Fibroblast of lung (primary cell): ENCODE data around the gene CASQ1. TPM values are rescaled to one million over a fixed set of nuclear protein-coding genes. Genes with fewer than 3 reads are reported as not detected.

ENCODE experiments used
- DNase-seq, 2 donors: peaks; one replicate each; pipeline versions ENCODE4 v3.0.0 to v3.0.0-alpha.2; 2010; ENCODE audit warnings: low read depth in 2 of 2
- H2AFZ ChIP-seq: 2 replicates; pipeline ENCODE4 v1.5.1; 2012; ENCODE audit warnings: low read length, control low read depth, inconsistent platforms
- H3K27ac ChIP-seq: 2 replicates; pipeline ENCODE4 v1.5.1; 2011; ENCODE audit warnings: low read length, control low read depth; ENCODE audit not compliant: insufficient read depth
- H3K27me3 ChIP-seq: 2 replicates; pipeline ENCODE4 v1.5.1; 2011; ENCODE audit warnings: mild to moderate bottlenecking, low read length; ENCODE audit not compliant: control insufficient read depth, insufficient read depth
- H3K36me3 ChIP-seq: 2 replicates; pipeline ENCODE4 v1.5.1; 2011; ENCODE audit warnings: low read length; ENCODE audit not compliant: control insufficient read depth, insufficient read depth
- H3K4me1 ChIP-seq: 2 replicates; pipeline ENCODE4 v1.5.1; 2011; ENCODE audit warnings: low read length; ENCODE audit not compliant: control insufficient read depth, insufficient read depth; ENCODE audit errors: extremely low read depth
- H3K4me2 ChIP-seq: 2 replicates; pipeline ENCODE4 v1.5.1; 2011; ENCODE audit warnings: low read length, control low read depth; ENCODE audit not compliant: insufficient read depth; ENCODE audit errors: extremely low read depth
- H3K4me3 ChIP-seq, 4 experiments: fragments of 200-600 bp in 1 of 4; sonication (generic) in 1 of 4; replicated peaks in 1 of 4; 2 replicates each; pipeline ENCODE4 v1.5.1; 2011 to 2016; ENCODE audit warnings: low read length in 4 of 4, low read depth in 3 of 4, mild to moderate bottlenecking in 3 of 4, control low read depth in 2 of 4, inconsistent platforms in 1 of 4, mixed read lengths in 1 of 4; ENCODE audit not compliant: insufficient read depth in 1 of 4; ENCODE audit errors: control extremely low read depth in 1 of 4
- H3K79me2 ChIP-seq: 2 replicates; pipeline ENCODE4 v1.5.1; 2012; ENCODE audit warnings: mild to moderate bottlenecking, low read length, inconsistent platforms; ENCODE audit not compliant: control insufficient read depth, insufficient read depth
- H3K9ac ChIP-seq: 2 replicates; pipeline ENCODE4 v1.5.1; 2011; ENCODE audit warnings: mild to moderate bottlenecking, low read length, control low read depth; ENCODE audit not compliant: insufficient read depth
- H3K9me3 ChIP-seq: 2 replicates; pipeline ENCODE4 v1.5.1; 2012; ENCODE audit warnings: low read depth, low read length; ENCODE audit not compliant: control insufficient read depth, insufficient read depth
- H4K20me1 ChIP-seq: 2 replicates; pipeline ENCODE4 v1.5.1; 2011; ENCODE audit warnings: low read length; ENCODE audit not compliant: control insufficient read depth, insufficient read depth; ENCODE audit errors: extremely low read depth
- CTCF ChIP-seq, 2 donors: IDR thresholded peaks in 1 of 2; conservative IDR thresholded peaks in 1 of 2; 1 replicate in 1 of 2; 2 replicates in 1 of 2; pipeline ENCODE4 v1.5.1; 2011 to 2012; ENCODE audit warnings: low read length in 2 of 2, control low read depth in 1 of 2, inconsistent platforms in 1 of 2, low read depth in 1 of 2, mild to moderate bottlenecking in 1 of 2
- EZH2 ChIP-seq: IDR thresholded peaks from 2 replicates; pipeline ENCODE4 v1.5.1; 2012; ENCODE audit warnings: low read length, control low read depth, mild to moderate bottlenecking; ENCODE audit errors: missing control alignments
- polyA plus RNA-seq, 2 donors: library from polyadenylated mRNA; depleted of rRNA in 1 of 2; stranded (reverse) in 1 of 2; unstranded in 1 of 2; fragments of >200 nt; gene quantifications; 2 replicates each; pipeline ENCODE4 v1.2.1, GENCODE V29; 2011 to 2012; ENCODE audit warnings: missing spikeins in 1 of 2
- total RNA-seq: library from RNA; depleted of rRNA; stranded (reverse); fragments of >200 nt; gene quantifications from 2 replicates; pipeline ENCODE4 v1.2.1, GENCODE V29; 2014

Gene CASQ1
- total and polyA plus RNA-seq, 2 donors (not counting 1 experiment from before 2014, with no cell fraction given): 0.15 to 0.17 TPM

GRCh38 chr1:160192234-160192633, 1.9 kb downstream of the CASQ1 start:
- no peaks in the 10 kb centered on the region for H3K79me2 ChIP-seq
- no peak overlapping the region for H2AFZ ChIP-seq
- no peak overlapping the region for H3K4me3 ChIP-seq
- H3K4me2 ChIP-seq: no peak overlapping the region
- no peaks in the 10 kb centered on the region for H4K20me1 ChIP-seq
- H3K4me1 ChIP-seq: no peaks in the 10 kb centered on the region
- H3K9ac ChIP-seq: no peak overlapping the region
- no peak for DNase-seq
- H3K36me3 ChIP-seq: no peaks in the 10 kb centered on the region
- TF ChIP-seq CTCF (conservative IDR thresholded peaks at IDR 0.05 in 1 of 2, IDR thresholded peaks at IDR 0.05 in 1 of 2; ENCODE audit: low read depth in 1 of 2, low read length in 2 of 2): no peak
- no peak for TF ChIP-seq EZH2
- H3K27me3 ChIP-seq: no peaks in the 10 kb centered on the region
- no peak overlapping the region for H3K27ac ChIP-seq
- no peaks in the 10 kb centered on the region for H3K9me3 ChIP-seq

GRCh38 chr1:160193091-160193819, 2.9 kb downstream of the CASQ1 start:
- H3K9ac ChIP-seq: no peak overlapping the region

More at GRCh38 chr1:160193091-160193819, 2.9 kb downstream of the CASQ1 start:
- H3K36me3 ChIP-seq: no peaks in the 10 kb centered on the region
- H3K79me2 ChIP-seq: no peaks in the 10 kb centered on the region
- H3K9me3 ChIP-seq: no peaks in the 10 kb centered on the region
- peak; percentile 79 to 90 for DNase-seq
- H3K27ac ChIP-seq: no peak overlapping the region
- peak; percentile 92 for TF ChIP-seq CTCF (conservative IDR thresholded peaks at IDR 0.05 in 1 of 2, IDR thresholded peaks at IDR 0.05 in 1 of 2; ENCODE audit: low read depth in 1 of 2, low read length in 2 of 2)
- TF ChIP-seq EZH2: no peak
- H3K4me3 ChIP-seq: no peak overlapping the region
- no peak overlapping the region for H2AFZ ChIP-seq
- H3K27me3 ChIP-seq: no peaks in the 10 kb centered on the region
- no peaks in the 10 kb centered on the region for H4K20me1 ChIP-seq
- peak overlapping the region; percentile 17 for H3K4me2 ChIP-seq
- no peaks in the 10 kb centered on the region for H3K4me1 ChIP-seq
